Vagina (tissue), 2 donors: ENCODE data around the gene KCNAB3.

Experiments used
- CTCF ChIP-seq, 3 experiments: fragments of 450-650 bp in 2 of 3; fragments of 200-600 bp in 1 of 3; sonication (generic) in 1 of 3; IDR thresholded peaks; one replicate each; pipeline ENCODE4 v1.5.1; 2017 to 2019; ENCODE audit warnings: antibody characterized with exemption in 3 of 3, mild to moderate bottlenecking in 2 of 3, moderate library complexity in 2 of 3
- POLR2A ChIP-seq, 2 donors: fragments of 450-650 bp; IDR thresholded peaks; one replicate each; pipeline ENCODE4 v1.6.1; 2017; ENCODE audit warnings: antibody characterized with exemption in 2 of 2, mild to moderate bottlenecking in 2 of 2, moderate library complexity in 2 of 2
- POLR2AphosphoS5 ChIP-seq, 2 donors: sonication (generic); formaldehyde crosslinking; IDR thresholded peaks; one replicate each; pipeline ENCODE4 v1.9.0; 2017; ENCODE audit warnings: antibody characterized with exemption in 2 of 2, mild to moderate bottlenecking in 2 of 2, low read depth in 1 of 2; ENCODE audit not compliant: insufficient read depth in 1 of 2

DNA sequence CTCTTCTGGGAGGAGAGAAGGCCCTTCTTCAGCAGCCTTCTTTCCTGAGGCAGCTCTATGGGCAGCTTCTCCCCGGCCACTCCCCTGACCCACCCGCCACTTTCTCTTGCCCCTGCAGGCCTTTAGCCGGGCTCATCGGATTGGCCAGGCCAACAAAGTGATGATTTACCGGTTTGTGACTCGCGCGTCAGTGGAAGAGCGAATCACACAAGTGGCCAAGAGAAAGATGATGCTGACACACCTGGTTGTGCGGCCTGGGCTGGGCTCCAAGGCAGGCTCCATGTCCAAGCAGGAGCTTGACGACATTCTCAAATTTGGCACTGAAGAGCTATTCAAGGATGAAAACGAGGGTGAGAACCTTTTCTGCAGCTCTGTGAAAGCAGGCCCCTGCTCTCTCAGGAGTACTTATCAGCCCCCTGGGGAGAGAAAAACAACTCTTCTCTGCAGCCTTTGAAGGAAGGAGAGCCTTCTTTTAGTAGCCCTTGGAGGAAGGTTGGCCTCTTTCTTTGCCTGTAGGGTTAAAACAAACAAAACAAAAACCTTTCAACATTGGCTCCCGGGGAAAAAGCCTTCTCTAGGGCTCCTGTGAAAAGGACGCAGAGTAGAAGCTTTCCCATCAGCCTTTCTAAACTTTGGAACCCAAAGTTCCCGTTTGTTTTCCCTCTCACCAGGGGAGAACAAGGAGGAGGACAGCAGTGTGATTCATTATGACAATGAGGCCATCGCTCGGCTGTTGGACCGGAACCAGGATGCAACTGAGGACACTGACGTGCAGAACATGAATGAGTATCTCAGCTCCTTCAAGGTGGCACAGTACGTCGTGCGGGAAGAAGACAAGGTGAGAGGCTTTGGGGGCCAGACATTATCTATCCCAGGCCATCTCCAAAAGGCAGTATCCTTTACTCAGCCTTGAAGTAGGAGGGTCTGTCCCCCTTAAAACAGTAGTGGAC, 26.2 kb downstream of the KCNAB3 start:
- TF ChIP-seq CTCF (IDR thresholded peaks at IDR 0.05) = no peak
- TF ChIP-seq POLR2AphosphoS5 (IDR thresholded peaks at IDR 0.05; ENCODE audit: insufficient read depth in 1 of 2, low read depth in 1 of 2) = no peak
- TF ChIP-seq POLR2A (IDR thresholded peaks at IDR 0.05) = no peak
